Osteocyte (in vitro differentiated cells): ENCODE measurements around the gene ZNF420. TPM values are rescaled to one million over a fixed set of nuclear protein-coding genes. Genes with fewer than 3 reads are reported as not detected.
"Not testable (repeated sequence)": the region's sequence is repeated elsewhere in the genome, so short reads cannot be mapped to it uniquely, and the experiment has no call there.

ENCODE experiments used
- DNase-seq: peaks from one replicate; pipeline ENCODE4 v3.0.0; 2021; ENCODE audit warnings: mixed read lengths; ENCODE audit not compliant: unreplicated experiment; ENCODE audit errors: extremely low spot score
- H3K27ac Mint-ChIP-seq: one replicate; pipeline ENCODE4 v1.8.0; 2021; ENCODE audit warnings: mild to moderate bottlenecking, mixed read lengths; ENCODE audit not compliant: unreplicated experiment
- H3K27me3 Mint-ChIP-seq: one replicate; pipeline ENCODE4 v1.8.0; 2021; ENCODE audit warnings: mixed read lengths; ENCODE audit not compliant: unreplicated experiment
- H3K36me3 Mint-ChIP-seq: one replicate; pipeline ENCODE4 v1.8.0; 2021; ENCODE audit warnings: mixed read lengths; ENCODE audit not compliant: unreplicated experiment
- H3K4me1 Mint-ChIP-seq: one replicate; pipeline ENCODE4 v1.8.0; 2021; ENCODE audit warnings: mixed read lengths; ENCODE audit not compliant: unreplicated experiment
- H3K4me3 Mint-ChIP-seq: one replicate; pipeline ENCODE4 v1.8.0; 2021; ENCODE audit warnings: mild to moderate bottlenecking, moderate library complexity, mixed read lengths; ENCODE audit not compliant: unreplicated experiment
- H3K9me3 Mint-ChIP-seq: one replicate; pipeline ENCODE4 v1.8.0; 2021; ENCODE audit warnings: mixed read lengths; ENCODE audit not compliant: unreplicated experiment
- CTCF ChIP-seq: fragments of 200-600 bp; sonication (generic); IDR thresholded peaks from 2 replicates; pipeline ENCODE4 v1.5.0; 2021; ENCODE audit warnings: antibody characterized with exemption, mild to moderate bottlenecking, moderate library complexity
- long read RNA-seq: library from polyadenylated mRNA; unstranded; transcript quantifications from one replicate; pipeline ENCODE4 v2.0.0, GENCODE V29; 2021
- total RNA-seq: library from RNA; stranded (reverse); gene quantifications from 2 replicates; pipeline ENCODE4 v1.2.1, GENCODE V29; 2021

ZNF420 gene
- total RNA-seq, result 11.9 and 12.0 TPM in 2 replicates
- long read RNA-seq, transcript ZNF420-202 (5 exons, 3,535 nt), result major isoform, 87 of 114 reads
- long read RNA-seq, partial matches to known transcripts, result 3 of 114 reads
- long read RNA-seq, other reads (novel, unspliced or antisense), result 21 of 114 reads

GRCh38 chr19:37077934-37078716, at the start of gene ZNF420:
Gene ZNF420, plus strand, starts transcription at chr19:37078433. Its CDS starts 10,686 bp downstream, at chr19:37089119.
- H3K4me3 Mint-ChIP-seq, result peak within 1 kb of the TSS; percentile 99
- no peak for TF ChIP-seq CTCF
- H3K9me3 Mint-ChIP-seq, result peaks cover 26% of the 10 kb centered on the region
- H3K36me3 Mint-ChIP-seq, result peaks cover 28% of the 10 kb centered on the region
- no peaks in the 10 kb centered on the region for H3K27me3 Mint-ChIP-seq
- H3K27ac Mint-ChIP-seq, result peak within 1 kb of the TSS; percentile 86
- DNase-seq, result peak; percentile 97
- H3K4me1 Mint-ChIP-seq, result peaks cover 23% of the 10 kb centered on the region

DNA sequence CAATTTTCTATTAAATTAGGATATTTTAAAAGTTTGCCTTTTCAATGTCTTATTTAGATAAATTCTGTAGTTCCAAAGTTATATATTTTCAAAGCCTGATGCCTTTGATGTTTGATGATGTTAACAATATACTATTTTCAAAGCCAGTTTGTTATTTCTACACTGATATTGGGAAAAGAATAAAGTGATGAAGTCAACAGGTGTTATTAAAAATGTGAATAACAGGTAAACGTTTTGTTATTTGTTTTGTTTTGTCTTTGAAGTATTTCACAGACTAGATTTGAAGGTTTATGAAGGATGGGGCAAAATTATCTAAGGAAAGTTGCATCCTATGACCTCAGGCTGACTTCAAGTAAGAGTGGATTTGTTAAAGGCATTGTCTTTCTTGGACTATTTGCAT, 33.1 kb upstream of the ZNF420 start:
- H3K27me3 Mint-ChIP-seq, result no peaks in the 10 kb centered on the region
- TF ChIP-seq CTCF, result no peak

GRCh38 chr19:37055330-37055729, 22.9 kb upstream of the ZNF420 start:
- Mint-ChIP-seq H3K4me3 (no peak overlapping the region), H3K27ac (no peak overlapping the region), H3K36me3 (peaks cover 3% of the 10 kb centered on the region), H3K27me3 (no peaks in the 10 kb centered on the region), H3K4me1 (no peaks in the 10 kb centered on the region), H3K9me3 (peaks cover 22% of the 10 kb centered on the region)
- no peak for DNase-seq
- no peak for TF ChIP-seq CTCF

More for the DNA sequence above, 33.1 kb upstream of the ZNF420 start:
- H3K9me3 Mint-ChIP-seq, result peaks cover 40% of the 10 kb centered on the region
- H3K36me3 Mint-ChIP-seq, result no peaks in the 10 kb centered on the region
- no peaks in the 10 kb centered on the region for H3K4me1 Mint-ChIP-seq
- no peak overlapping the region for H3K4me3 Mint-ChIP-seq
- no peak for DNase-seq
- H3K27ac Mint-ChIP-seq, result no peak overlapping the region

GRCh38 chr19:37056776-37057175, 21.5 kb upstream of the ZNF420 start:
- no peak for TF ChIP-seq CTCF
- peaks cover 3% of the 10 kb centered on the region for H3K36me3 Mint-ChIP-seq
- H3K4me1 Mint-ChIP-seq, result no peaks in the 10 kb centered on the region
- H3K9me3 Mint-ChIP-seq, result peaks cover 24% of the 10 kb centered on the region
- H3K4me3 Mint-ChIP-seq, result no peak overlapping the region
- DNase-seq, result no peak
- H3K27me3 Mint-ChIP-seq, result no peaks in the 10 kb centered on the region
- H3K27ac Mint-ChIP-seq, result no peak overlapping the region

- H3K27ac Mint-ChIP-seq, result no peak overlapping the region
- H3K27me3 Mint-ChIP-seq, result no peaks in the 10 kb centered on the region
- H3K4me3 Mint-ChIP-seq, result no peak overlapping the region
- H3K36me3 Mint-ChIP-seq, result peaks cover 8% of the 10 kb centered on the region
- H3K9me3 Mint-ChIP-seq, result peaks cover 44% of the 10 kb centered on the region
- no peak for TF ChIP-seq CTCF
- no peak for DNase-seq
- H3K4me1 Mint-ChIP-seq, result no peaks in the 10 kb centered on the region
Observed at GRCh38 chr19:37059142-37059541, 19.1 kb upstream of the ZNF420 start.

DNA sequence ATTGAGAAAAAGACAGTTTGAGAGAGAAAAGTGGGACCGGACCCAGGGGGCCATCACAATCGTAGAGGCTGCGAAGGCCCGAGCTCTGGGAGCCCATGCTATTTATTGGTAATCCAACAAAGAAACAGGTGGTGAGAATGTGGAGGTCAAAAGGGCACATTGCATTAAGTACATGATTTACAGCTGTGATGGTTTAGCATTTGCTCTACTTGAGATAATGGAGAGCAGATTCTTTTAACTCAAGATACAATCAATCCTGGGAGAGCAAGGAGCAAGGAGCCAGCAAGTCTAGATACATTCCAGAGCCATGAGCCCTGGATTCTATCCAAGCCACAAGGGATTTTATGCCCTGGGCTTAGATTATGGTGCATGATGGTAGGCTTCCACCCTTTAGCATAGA, 13.3 kb upstream of the ZNF420 start:
- H3K9me3 Mint-ChIP-seq, result peaks cover 57% of the 10 kb centered on the region
- peaks cover 18% of the 10 kb centered on the region for H3K36me3 Mint-ChIP-seq
- H3K27me3 Mint-ChIP-seq, H3K4me1 Mint-ChIP-seq, H3K4me3 Mint-ChIP-seq, H3K27ac Mint-ChIP-seq, DNase-seq: not testable (repeated sequence)
